GM18511 (cell line): ENCODE measurements around the gene FOXC1.

Experiments used
- ATAC-seq: cut with Tn5 transposase; IDR thresholded peaks from one replicate; pipeline ENCODE4 v1.9.1; 2021; ENCODE audit warnings: mild to moderate bottlenecking, moderate library complexity; ENCODE audit not compliant: unreplicated experiment

Gene FOXC1

DNA sequence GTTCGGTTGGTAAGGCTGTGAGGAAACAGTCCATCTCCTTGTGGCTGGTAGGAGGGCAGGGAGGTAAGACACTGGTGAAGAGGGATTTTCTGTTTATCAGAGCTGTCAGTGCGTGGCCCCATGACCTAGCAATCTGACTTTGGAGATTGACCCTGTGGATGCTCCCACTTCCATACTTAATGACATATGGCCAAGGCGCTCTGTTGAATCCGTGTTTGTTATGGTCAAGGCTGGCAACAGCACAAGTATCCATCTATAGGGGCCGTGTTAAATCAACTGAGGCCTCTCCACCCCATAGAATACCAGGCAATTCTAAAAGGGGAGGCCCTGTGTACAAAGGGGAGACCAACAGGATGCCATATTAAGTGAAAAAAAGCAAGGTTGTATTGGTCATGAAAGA is 25.6 kb upstream of the FOXC1 start:
- no peak for ATAC-seq

DNA sequence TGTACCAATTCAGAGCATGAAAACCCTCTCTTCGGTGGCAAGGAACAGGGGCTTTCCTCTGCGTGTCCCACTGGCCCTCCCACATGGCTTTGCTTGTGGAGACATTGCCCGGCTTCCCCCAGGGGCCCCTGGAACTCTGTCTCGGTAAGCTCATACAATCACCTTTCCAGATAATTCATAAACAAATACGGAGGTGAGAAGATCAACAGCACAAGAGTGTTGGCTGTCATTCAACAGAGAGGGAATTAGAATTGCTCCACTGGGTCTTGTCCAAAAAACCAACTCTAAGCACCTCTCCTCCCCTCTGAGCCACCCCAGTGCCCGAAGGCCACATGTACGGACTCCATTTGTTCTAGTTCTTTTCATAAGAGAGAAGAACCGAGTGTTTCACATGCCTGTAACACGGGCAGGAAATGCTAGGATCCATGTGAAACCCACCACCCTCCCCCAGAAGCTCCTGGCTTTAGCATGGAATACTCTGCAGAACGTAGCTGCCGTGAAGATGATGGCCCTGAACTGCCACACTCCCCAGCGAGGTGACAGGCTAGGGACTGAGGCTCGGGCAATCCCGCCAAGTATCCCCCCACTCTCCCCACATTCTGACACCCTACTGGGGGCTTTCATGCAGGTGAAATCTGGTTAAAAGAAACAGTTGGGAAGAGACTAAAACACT is 24.6 kb upstream of the FOXC1 start:
- no peak for ATAC-seq

DNA sequence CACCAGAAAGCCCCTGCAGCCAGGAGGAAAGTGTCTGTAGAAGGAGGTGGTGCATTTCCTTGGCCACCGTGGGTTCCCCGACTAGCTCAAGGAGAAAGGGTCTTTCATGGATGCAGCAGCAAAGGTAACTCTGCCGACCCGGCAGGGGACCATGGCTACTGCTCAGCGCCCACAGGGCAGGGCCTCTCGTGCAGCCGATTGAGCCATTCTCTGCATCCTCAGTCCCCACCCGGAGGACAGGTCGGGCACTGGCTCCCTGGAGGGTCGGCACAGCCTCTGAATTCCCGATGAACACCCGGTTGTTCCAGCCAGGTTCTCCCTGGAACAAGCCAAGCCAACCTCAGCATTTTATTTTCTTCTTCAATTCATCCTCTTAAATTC is 24.1 kb upstream of the FOXC1 start:
- no peak for ATAC-seq

DNA sequence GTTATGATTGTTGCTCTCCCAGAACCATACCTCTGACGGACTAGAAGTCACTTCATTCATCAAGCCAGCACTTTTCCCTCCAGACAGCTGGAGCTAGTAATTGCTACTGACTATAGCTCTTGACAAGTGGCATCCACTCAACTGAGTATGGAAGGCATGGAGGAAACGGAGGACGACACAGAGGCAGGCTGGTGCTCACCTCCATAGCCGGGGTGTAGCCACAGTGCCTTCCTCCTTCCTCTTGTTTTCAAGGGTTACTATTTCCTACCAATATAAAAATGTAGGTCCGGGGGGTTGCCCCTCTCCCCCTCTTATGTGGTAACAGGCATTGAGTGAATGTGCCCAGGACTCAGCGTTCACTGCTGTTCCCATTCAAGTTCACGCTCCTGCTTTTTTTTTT is 23.5 kb upstream of the FOXC1 start:
- no peak for ATAC-seq

DNA sequence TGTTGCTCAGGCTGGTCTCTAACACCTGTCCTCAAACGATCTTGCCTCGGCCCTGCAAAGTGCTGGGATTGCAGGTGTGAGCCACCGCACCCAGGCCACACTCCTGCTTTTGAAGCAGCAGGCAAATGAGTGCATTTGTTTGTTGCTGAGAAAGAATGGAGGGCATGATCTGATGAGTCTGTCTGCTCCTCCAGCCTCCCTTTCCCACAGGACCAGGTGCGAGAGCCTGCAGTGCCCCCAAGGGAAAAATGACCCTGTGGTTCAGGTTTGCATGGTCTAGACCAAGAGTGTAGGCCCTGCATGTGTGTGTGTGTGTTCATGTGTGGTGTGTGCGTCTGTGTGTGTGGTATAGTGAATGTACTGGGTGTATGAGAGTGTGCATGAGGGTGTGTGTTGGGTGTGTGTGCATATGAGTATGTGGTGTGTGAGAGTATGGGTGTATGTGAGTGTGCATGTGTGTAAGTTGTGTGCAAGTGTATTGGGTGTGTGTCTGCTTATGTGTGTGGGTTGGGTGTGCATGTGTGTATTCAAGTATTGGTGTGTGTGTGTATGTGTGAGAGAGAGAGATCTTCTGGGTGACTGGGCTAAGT is 22.8 kb upstream of the FOXC1 start:
- ATAC-seq = no peak

DNA sequence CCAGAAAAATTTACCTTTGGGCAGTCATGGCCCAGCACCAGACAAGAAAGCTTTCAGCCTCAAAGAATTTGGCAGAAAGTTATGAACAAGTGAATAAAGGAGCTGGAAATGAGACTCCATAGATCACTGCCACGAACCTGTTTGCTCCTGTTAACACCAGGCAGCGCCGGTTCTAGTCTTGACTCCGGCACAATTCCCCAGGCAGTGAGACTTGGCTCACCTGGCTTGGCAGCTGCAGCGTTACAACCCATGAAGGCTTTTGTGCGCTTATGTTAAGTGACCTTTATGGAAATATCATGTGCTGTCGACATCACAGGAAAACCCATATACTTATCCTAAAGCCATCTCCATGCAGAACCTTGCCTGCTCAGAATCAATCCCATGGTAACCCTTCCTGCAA is 22.2 kb upstream of the FOXC1 start:
- ATAC-seq = no peak

DNA sequence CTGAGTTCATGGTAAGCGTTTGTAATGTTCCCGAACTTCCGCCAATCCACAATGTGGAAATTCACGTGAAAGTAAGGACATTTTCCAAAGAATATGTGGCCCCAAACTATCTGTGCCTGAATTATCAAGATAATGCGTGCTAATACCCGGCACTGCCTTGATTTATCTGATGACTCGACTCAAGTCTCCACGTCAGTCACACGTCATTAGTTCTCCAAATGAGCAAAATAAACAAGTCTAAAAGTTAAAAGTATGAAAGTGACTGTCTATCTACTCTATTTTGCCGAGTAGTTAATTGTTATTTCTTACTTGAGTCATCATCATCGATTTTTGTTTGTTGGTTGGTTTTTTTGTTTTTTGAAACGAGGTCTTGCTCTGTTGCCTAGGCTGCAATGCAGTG is 21.7 kb upstream of the FOXC1 start:
- ATAC-seq = no peak

DNA sequence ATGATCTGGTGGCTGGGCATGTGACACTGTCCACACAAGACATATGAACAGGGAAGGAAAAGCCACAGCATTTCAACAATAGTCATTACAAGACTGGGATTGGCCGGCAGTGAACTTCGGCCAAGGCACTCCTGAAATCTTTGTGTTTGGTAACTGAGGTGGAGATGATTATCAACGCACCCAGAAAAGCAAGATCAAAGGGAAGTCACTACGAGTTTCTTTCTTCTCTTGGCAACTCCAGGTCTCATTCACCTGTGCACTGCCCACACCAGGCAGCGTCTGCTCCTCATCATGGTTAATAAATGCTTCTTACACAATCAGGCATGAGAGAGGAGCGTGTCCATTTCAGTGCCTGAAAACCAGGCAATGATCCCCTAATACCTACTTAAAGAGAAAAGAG is 20.5 kb upstream of the FOXC1 start:
- no peak for ATAC-seq

DNA sequence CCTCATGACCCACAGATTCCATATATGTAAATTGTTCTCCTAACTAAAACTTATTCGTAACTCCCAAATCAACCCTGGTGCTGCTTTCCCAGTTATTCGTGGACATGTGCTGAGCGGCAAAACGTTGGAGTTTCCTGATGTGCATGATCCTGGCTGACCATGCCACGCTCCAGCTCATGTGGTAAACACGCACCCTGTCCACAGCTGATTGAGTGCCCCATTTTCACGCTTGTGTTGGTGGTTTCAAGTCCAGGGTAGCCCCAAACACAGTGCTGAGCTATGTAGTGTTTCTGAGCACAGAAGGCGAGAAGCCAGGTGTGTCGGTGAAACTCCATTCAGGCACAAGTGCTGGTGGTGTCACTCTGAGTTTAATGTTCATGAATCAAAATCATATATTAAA is 19.1 kb upstream of the FOXC1 start:
- ATAC-seq = no peak

DNA sequence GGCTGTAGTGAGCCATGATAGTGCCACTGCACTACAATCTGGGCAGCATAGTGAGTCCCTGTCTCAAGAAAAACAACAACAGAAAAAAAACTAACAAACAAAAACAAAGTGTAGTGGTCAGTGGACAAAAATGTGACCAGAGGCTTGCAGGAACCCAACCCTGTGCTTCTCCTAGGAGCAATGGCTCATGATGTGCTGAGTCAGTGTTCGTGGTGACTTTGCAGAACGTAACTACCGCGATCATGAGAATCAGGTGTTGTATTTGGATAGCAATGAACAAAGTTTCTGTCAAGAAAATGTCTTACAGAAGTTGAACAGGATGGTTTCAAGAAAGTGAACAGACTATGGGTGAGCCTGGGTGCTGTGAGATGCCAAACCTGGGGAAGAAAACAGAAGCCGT is 18.5 kb upstream of the FOXC1 start:
- no peak for ATAC-seq

DNA sequence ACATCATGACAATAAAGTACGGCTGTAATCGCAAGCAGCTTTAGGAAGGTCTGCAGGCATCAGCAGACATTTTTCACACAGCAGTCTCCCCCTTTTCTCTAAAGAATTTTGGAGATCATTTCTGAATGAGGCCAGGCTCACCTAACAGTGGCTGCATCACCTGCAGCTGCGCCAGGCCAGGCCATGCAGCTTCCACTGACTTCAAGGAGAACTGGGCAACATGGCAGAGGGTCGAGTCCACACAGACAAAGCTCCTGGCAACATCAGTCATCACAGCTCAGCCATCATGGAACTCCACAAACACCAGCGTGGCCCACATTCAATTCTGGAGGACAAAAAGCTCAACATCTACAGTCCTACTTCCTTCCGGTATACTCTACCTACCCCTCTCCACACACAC is 17.8 kb upstream of the FOXC1 start:
- ATAC-seq = no peak

DNA sequence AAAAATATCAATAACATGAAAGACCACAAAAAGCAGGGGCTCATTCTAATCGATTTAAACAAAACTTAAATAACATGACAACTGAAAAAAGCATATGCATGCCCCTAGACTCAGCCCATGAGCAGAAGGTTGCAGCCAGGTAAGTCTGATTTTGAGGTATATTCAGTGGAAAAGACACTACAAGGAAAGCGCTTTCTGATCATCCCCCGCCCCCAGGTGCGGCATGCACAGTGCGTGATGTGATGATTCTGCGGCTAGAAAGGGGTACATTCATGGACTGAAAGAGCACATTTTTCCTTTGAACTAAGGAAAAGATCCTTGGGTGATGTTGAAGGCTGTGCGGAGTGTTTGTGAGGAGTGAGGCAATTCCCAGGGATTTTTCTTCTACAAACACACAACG is 16.9 kb upstream of the FOXC1 start:
- no peak for ATAC-seq

DNA sequence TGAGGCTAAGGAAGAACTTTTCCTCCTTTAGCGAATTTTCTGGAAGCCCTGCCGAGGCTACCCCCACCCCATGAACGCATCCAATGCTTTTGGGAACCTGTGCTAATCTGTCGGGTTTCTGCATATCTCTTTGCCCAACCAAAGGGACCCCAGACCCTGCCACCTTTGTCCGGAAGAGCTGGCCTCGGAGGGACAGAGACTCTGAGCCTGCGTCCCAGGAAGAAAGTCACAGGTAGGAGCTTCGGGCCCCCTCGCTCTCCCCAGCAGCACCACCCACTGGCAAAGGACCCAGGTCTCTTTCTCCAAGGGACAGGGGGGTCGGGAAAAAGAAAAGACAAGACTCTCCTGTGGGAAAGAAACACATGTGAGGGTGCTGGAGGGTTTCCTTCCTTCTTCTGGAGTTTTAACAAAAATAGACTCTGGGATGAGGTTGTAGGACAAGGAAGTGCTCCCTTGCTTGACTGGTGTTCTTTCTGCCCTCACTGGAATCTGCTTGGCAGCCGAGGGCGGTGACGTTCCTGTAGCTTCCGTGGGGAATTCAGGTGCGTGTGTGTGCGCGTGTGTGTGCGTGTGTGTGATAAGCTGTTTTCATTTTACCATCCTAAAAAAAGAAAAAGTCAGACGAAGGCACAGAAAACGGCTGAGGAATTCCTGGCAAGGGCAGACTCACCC is 16.3 kb upstream of the FOXC1 start:
- no peak for ATAC-seq

DNA sequence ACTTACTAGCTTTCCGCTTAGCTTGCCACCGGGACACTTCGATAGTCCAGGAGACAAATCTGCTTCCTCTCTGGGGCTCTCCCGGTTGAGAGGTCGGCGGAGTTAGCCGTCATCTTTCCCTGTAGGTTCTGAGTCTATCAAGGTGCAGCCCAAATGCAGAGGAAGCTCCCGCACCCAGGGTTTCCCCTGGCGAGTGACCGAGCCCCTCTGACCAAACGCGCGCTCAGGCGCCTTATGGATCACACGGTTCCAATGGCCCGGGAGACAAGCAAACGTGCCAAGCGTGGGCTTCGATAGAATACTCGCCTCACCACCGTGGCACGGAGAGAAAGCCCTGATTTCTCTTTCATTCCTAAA is 15.8 kb upstream of the FOXC1 start:
- ATAC-seq = no peak

DNA sequence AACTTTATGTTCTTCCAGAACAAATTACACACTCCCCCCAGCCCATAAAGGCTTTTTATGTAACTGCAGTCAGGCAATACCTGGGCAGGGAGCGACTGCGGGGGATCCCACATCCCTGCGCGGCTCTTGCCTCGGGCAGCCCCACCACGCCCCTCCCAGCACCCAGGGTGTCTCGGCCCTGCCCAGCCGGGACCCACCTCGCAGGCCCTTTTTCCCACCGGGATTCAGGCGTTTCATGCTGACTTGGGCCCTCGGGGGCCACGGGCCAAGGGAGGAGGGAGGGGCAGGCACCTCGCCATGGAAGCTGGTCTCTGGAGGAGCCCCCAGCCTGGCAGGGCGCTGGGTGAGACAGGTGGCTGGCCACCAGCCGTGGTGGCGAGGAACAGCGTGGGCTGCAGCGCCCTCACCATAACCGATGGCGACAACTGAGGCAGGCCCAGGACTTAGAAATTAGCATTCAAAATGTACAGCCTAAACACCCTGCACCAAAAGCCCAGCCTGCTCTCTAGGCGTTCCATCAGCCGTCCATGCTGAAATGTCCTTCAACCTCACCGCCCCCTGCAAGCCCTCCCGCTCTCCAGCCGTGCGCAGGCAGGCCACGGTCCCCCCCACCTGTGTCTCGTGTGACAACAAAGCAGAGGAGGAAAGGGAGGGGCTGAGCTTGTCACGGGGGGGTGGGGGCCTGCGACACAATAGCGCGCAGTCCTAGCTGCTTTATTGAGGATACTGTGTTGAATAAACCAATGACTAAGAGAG is 15.1 kb upstream of the FOXC1 start:
- no peak for ATAC-seq

DNA sequence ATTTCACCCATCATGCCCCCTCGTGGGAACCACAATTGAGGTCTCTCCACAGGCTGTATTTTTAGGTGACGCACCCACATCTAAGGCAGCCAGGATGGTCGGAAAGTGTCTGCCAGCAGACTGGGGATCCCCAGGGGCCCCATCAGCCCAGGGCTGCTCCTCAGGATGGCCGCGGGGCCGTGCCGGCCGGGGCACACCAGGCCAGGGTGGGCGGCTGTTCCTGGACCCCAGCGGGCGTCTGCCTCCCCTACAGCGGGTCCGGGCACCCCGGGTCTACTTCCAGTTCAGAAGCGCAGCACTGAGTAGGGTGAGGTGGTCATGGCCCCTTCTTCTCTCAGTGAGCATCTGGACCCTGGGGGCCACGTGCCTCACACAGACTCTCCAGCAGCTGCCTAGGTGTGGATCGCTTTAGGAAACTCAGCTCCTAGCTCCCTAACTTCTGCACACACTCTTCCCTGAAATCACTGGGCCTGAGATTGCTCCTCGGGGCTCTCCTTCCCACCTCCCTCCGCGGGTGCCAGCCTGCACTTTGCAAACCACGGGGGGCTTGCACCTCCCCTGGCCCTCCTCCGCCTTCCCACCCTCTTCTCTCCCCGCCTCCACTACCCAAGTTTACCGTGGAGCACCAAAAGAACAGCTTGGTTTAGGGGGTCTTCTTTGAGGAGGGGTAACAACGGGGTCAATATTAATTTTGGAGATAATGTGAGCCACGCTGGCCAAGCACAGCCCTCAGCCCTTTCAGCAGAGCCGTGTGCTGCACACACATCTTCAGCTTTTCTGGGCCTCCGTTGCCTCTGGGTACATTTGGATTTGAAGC is 14.2 kb upstream of the FOXC1 start:
- no peak for ATAC-seq

DNA sequence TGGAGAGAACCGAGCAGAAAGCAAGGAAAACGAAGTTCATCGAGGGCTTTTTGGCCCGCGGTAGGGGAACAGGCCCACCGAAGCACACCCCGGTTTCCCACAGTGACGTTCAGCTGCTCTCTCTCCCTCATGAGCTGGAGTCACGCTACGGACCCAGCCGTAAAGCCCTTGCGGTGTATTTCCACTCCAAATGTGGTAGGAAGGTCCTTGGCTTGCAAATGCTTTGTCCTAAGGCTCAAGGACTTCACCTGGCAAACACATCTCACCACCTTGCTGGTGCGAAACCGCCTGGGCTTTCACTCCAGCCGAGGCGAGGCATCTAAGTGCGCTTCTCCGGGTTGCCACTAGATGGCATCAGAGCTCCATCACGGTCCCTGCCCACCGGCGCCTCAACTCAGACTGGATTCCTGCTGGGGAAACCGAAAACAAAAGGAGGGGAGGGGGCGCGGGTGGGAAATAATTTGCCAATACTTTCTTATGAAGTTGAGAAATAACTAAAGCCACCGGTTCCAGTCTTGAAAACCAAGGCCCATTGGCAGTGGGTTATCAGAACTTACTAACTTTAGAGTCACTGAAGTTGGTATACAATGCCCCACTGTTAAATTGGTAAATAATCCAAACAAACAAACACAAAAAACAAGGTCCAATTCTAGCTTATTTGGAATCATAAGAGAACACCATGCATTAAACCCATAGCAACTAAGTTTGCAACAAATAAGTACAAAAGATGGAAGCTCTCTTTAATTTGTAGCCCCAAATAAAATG is 13.4 kb upstream of the FOXC1 start:
- peak; percentile 67 for ATAC-seq

DNA sequence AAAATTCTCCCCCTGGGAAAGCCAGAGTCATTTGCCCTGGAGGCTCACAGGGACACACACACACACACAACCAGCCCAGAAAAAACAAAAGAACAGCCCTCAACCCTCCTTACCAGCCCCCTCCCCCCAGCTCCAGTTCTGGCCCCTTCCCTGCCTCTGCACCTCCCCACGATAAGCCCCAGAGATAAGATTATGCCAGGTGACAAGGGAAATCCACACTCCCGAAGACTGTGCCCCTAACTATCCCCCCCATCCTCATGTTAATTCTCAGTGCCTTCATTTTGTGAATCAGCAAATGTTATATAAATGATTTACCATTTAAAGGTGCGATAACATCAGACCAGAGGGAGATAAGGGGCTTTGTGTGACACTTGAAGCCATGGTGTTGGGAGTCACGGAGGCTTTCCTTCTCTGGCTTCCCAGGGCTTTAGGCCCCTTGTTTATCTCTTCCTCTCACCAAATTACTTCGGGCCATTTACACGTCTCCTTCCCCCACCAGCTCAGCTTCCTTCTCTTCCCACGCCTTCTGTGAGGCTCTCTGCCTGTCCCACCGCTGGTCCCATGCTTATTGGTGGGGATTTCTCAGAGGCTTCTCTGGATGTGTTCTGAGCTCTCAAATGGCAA is 12.5 kb upstream of the FOXC1 start:
- no peak for ATAC-seq

DNA sequence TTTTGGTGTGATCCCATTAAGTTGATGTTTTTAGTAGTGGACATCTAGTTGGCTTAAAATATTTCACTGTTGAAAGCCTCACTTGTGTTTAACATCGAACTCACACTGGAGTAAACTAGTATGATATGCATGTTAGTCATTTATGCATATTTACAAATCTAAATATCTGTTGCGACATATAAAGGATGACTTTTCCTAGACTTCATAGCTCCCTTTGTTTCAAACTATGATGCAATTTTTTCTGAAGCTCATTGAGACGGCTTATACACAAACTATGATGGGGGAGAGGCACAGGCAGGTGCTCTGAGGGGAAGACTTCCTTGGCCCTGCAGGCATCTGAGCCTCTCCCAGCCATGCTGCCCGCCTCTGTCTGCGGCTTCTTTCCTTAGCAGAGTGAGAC is 11.8 kb upstream of the FOXC1 start:
- no peak for ATAC-seq

DNA sequence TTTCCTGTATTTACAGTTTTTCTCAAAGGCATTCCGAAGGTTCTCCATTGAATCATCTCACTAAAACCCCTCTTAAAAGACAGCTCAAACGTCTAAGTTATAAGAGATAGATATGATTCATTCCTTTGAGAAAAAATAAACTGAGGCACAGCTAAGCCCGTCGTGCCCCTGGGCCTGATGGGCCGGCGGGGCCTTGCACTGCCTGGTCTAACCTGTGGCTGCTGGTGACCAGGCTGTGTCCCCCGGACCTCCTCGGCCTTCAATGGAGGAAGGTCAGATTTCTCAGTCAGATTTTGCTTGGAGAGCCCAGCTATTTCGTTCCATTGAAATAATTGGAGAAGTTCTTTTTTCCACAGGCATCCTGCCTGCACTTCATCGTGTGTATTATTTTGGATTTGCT is 11.3 kb upstream of the FOXC1 start:
- ATAC-seq = no peak
